Heart left ventricle (tissue), 13 donors: Measurements from ENCODE around the gene PLXNB3.

ENCODE experiments used
- CTCF ChIP-seq, 12 donors: fragments of 200-600 bp; sonication (generic) in 4 of 12; IDR thresholded peaks; one replicate each; pipeline versions ENCODE4 v1.5.0 to v1.8.0; 2018 to 2022; ENCODE audit warnings: antibody characterized with exemption in 12 of 12, mild to moderate bottlenecking in 5 of 12
- POLR2A ChIP-seq, 2 donors: fragments of 450-650 bp; IDR thresholded peaks; one replicate each; pipeline ENCODE4 v1.6.1; 2017; ENCODE audit warnings: antibody characterized with exemption in 2 of 2, mild to moderate bottlenecking in 2 of 2, moderate library complexity in 2 of 2
- donor health status: ischemic (EF 13 %, LVEDD 7.1; RV severe dilation, severe dysfunction).
- donor health status: DM: no; HTN: yes; CAD: no.
- donor health status: DM: no; HTN: no; CAD: no.
- donor health status: ischemic (EF 25% LVEDD 6.9; RV normal size, moderate dysfunction).
- donor health status: ischemic (EF 25% LVEDD 5.7; RV mildly dilated, moderate dysfunction).
- donor health status: ischemic (EF 35%, LVEDD 5.7; RV mildly dilated, moderate dysfunction).
- donor health status: nonischemic (EF 11% LVEDD 7.7; RV severe dilation, severe dysfunction).
- donor health status: DM: yes; HTN: yes; CAD: no.
- donor health status: PGD.
- donor health status: ischemic (EF 29% LVEDD 5.4; RV normal size, mild dysfunction).
- donor health status: nonischemic (EF 23%, LVEDD 6.1; RV moderate dilation, normal function).

GRCh38 chrX:153734871-153735270 is 29.2 kb upstream of the PLXNB3 start:
- TF ChIP-seq CTCF (IDR thresholded peaks at IDR 0.05): no peak
- TF ChIP-seq POLR2A (IDR thresholded peaks at IDR 0.05): no peak
